Right renal pelvis (tissue), 4 donors: ENCODE measurements around the gene PTPN5. TPM values are rescaled to one million over a fixed set of nuclear protein-coding genes. Genes with fewer than 3 reads are reported as not detected.

Source experiments
- DNase-seq, 4 donors: peaks; one replicate each; pipeline ENCODE4 v3.0.0-alpha.2; 2013; ENCODE audit warnings: low read depth in 4 of 4, low spot score in 3 of 4, missing footprints in 1 of 4
- polyA plus RNA-seq, 4 donors: library from polyadenylated mRNA; unstranded; fragments of 120-200 nt; gene quantifications; one replicate each; pipeline ENCODE4 v1.2.1, GENCODE V29; 2013; ENCODE audit not compliant: insufficient read length in 4 of 4

The PTPN5 gene
- polyA plus RNA-seq, 4 donors = 0.47 to 0.79 (median 0.72) TPM

DNA sequence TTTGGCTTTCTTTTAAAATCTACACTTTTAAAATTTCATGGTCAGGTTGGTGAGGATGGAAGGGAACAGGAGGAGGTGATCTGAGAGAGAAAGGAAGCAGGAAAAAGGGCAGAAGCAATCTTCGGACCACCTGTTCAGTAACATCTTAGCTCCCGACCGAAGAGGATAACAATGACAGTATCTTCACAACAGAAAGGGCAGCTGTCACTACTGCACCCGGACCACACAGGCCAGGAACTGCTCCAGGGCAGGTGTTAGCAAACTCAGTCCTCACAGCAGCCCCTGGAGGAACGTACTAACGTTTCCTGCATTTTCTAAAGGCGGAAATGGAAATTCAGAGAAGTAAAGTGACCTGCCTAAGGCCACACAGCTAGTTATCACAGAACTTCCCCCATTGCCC is 16.8 kb downstream of the PTPN5 start:
- DNase-seq = no peak

DNA sequence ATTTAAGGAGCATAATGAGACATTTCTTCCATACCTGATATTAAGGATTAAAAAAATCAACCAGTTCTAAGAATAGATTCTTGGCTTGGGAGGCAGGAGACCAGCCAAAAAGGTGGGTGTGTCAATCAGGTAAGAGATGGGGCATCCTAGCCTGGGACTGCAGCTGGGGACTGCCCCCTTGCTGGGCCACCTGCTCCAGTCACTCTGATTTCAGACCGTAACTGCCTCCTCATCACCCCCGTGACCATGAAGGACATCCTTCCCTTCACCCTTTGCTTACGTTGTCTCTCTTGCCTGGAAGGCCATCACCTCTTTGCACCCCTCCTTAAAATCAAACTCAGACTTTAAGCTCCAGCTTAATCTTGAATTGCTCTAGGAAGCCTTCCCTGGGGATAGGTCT is 17.9 kb downstream of the PTPN5 start:
- no peak for DNase-seq

DNA sequence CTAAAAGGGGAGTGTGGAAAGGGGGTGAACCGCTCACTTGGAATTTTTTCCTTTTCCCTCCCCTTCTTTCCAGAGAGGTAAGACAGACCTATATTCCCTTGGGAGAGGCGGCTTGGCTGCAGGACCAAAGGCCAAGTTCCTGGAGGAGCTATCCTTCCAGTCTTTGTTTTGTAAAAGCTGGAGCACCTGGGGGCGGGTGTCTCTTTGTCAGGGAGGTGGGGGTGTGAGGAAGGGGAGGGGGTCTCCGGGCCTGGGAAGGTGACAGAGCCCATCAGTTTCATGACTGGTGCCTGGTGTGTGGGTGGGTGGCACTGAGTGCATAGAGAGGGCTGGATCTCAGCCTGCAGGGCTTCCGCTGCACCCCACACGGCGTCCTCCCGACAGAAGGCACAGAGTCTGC is 18.5 kb downstream of the PTPN5 start:
- DNase-seq = no peak

DNA sequence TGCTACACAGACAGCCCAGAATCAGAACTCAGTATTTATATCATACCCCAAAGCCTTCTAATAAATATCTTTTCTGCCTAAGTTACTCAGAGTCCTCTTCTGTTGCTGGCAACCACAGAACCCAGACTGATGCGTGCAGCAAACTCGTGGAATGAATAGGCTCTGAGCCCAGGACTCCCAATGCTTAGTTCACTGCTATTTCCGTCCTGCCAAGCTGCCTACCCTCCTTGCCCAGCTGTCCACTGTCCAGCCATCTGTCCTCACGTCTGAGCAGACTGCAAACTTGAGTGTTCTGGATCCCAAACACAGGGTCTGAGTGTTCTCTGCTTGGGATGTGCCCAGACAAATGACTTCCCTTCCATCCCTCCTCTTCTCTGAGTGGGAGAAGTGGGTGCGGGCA is 19.4 kb downstream of the PTPN5 start:
- no peak for DNase-seq

DNA sequence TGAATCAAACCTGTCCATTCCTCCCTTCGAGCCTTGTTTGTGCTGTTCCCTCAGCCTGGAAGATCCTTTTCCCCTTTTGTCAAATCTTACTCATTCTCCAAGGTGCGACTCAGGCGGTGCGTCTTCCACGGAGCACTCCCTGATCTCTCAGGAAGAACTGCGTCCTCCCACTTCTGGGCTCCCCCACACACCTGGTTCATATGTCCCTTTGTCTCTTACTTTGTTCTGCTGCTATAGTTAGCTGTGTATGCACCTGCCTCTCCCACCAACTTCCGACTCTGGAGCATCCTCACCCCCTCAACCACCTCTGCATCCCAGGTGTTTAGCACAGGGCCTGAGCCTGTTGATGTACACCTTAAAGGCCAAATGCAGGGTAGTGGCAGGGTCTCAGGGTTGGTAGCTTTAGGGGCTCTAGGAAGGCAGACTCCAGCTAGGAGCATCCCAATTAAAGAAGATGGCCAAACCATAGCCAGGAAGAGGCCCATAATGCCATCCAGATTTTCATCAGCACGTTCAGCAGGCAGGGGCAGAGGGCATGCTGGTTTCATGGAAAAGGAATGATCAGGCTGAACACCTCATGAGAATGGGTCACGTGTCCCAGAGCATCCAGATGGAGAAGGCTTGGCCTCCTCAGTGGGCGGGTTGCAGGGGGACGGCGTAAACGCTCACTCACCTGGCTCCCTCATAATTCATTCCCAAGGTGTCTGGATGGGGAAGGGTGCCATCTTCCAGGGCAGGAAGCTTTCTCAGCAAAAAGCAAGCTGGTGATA is 20.1 kb downstream of the PTPN5 start:
- no peak for DNase-seq

DNA sequence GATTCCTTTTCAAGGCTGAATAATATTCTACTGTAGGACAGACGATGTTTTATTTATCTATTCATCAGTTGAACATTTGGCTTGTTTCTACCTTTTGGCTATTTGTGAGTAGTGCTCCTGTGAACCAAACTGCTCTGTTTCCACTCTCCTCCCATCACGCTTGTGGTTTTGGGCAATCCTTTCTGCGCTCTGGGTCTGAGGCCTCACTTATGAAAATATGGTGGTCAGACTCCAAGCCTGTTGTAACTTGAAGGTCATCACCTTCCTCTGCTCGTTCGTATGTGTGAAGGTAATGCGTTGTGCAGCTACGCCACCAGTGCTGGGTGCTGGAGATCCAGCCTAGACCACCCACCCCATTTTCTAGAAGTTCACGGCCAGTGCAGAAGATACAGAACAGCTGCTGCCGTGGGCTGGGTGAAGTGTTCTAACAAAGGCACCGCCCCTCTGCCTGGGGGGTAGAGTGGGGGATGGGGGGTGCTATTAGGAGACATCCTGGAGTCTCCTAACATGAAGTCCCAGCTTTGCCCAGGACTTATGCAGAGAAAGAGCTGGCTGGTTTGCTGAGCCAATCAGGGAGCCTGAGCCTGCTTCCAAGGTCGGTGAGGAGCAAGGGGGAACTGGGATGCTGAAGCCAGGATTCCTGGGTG is 21.0 kb downstream of the PTPN5 start:
- no peak for DNase-seq

DNA sequence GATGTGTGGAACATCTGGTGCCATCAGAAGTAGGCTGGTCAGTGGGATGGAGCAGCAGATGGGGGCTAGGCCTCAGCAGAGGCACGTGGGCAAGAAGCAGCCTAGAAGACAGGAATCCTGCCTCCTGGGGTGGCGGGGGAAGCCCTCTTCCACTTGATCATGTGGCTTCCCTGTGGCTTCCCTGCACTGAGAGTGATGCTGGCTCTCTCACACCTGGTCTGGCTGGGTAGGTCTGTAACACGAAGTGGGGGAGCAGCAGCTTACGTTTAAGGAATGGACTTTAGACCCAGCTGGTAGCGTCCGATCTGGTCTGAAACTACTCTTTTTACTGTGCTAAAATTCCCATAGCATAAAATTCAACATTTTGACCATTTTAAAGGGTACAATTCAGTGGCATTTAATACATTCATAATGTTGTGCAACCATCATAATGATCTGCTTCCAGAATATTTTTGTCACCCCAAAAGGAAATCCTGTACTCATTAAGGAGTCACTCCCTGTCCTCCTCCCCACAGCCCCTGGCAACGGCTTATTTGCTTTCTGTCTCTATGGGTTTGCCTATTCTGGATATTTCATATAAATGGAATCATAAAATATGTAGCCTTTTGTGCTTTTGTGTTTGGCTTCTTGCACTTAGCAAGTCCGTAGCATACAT is 21.7 kb downstream of the PTPN5 start:
- no peak for DNase-seq

DNA sequence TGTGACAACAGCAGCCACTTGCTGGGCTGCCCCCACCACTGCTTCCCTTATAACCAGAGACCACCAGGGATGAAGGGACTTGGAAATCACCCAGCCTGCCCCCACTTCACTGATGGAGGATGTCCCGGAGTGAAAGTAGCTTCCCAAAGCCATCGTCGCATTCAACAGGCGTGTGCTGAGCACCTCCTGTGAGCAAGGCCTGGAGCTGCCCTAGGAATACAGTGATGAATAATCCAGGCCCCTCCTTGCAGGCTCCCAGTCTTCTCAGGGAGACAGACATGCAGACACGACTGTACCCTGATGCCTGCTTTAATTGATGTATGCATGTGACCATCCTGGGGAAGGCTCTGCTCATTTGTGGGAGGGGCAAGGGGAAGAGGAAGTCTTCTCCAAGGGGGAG is 22.6 kb downstream of the PTPN5 start:
- no peak for DNase-seq

DNA sequence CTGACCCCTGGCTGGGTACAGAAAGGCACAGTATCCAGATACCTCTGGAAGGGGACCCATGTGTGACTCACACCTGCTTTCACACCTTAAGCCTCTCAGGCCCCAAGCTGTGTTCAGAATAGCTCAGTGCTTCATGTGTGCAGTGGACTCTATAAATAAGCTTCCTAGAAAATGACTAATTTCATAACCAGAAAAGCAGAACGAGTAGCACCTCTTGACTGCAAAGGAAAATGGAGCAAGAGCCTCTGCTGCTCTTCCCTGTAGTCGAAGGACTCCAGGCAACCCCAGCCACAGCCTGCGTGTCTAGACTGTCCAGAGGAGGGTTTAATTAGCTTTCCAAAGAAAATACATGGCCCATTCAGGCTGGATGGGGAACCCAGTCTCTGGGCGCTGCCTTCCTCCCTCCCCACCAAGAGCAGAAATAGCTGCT is 23.1 kb downstream of the PTPN5 start:
- no peak for DNase-seq

DNA sequence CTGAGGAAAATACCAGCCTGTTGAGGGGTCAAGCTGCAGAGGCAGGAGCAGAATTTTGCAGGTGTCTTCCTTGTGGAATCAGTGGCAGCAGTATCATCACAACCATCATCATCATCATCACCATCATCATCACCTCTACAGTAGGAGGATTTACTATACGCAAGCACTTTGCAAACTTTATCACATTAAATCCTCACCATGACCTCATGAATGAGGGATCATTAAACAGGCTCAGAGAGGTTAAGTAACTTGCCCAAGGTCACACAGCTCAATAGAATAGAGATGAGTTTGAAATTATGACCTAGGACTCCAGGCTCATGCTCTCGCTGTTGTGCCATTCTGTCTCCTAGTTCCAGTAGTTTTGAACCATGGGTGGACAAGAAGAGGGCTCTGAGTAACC is 25.6 kb downstream of the PTPN5 start:
- no peak for DNase-seq

DNA sequence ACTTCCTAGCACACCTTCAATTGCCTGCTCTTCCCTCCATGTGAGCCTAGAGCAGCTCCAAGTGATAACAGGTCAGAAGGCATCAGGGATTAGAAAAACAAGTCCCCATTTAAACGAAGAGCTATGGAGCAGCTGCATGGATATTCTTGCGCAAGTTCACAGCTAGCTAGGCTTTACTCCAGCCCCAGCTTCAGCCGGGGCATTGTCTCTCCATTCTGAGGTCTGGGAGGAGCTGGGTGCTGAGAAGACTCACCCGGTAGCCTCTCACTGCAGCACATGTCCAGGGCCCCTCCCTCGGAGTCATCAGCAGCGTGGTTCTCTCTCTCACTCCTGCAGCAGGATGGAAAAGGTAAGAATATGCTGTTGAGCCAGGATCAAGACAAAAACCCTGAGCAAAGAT is 26.0 kb downstream of the PTPN5 start:
- DNase-seq = no peak

DNA sequence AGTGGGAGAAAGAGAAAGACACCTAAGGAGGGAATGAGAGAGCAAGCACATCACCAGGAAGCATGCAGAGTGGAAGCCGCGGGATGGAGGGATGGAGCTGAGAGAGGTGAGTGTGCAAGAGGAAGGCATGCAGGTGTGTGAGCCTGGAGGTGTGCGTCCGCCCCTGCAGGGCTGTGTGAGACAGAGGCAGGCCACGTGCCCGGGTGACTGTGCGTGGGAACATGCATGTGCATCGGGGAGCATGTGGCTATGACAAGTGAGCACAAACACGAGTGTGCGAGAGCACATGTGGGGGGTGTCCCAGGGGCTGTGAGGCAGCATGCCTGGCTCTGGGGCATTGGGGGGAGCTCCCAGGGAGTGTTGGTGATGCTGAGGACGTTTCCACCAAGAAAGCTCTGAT is 29.9 kb downstream of the PTPN5 start:
- no peak for DNase-seq

DNA sequence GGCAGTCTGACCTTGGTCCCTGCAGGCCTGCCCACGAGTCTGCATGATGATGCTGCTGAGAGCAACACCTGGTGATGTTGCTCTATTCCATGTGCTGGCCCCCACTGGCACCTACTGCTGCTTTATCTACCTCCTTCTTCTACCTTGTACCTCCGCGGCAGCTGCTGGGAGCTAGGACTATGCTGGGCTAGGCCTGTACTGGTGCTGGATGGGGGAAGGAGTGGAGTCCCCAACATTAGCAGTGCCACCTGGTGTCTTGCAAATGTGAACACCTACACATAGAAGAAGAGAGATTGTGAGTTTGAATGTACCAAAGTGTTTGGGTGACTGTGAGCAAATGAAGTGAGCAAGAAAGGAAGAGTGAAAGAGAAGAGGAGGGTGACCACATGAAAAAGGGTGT is 30.5 kb downstream of the PTPN5 start:
- no peak for DNase-seq

DNA sequence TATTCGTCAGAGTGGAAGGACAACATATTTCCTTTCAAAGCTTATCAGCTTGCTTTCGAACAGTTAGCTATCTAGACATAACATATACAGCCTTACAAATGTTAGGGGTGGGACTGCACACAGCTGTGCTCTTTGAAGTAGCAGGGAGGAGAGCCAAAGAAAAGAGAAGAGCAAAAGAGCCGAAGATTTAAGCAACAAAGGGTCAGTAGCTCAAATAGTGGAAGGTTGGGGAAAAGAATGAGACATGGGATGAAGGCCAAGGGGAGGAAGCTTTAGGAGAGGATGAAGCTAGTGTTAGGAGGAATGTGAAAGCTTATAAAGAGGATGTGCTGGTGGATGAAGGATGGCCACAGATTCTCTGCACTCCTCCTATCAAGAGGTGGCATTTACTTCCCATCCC is 33.8 kb downstream of the PTPN5 start:
- peak in 1 of 4 donors; percentile 7 for DNase-seq

DNA sequence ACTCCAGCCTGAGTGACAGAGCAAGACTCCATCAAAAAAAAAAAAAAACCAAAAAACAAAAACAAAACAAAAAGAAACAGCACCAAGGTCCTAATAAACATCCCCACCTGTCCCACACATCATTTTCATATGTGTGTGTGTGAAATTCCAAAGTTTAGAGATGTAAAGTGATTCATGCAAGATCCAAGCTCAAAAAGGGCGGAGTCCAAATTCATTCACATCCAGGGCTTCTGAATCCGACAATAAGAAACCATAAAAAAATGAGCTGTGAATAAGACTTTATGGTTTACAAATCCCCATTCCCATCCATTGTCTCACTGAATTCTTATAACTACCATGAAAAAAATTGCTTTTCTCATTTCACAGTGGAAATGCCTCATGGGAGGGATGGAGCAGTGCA is 34.7 kb downstream of the PTPN5 start:
- no peak for DNase-seq

DNA sequence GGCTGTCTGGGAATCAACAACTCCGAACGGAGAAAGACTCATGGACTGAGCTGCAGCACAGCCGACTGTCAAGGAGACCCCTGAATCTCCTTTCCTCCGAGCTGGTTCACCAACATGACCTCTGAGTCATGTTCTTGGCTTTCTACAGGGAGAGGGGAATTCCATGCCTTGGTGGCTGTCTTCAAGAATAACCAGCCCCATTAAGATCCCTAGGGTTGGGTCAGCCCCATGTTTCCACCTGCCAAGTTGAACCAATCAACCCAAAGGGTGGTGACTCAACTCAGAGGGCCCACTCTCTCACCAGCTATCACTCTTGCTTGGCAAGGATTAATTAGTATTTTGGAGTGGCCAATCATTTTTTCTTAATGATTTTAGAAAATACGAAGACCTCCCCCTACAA is 37.3 kb downstream of the PTPN5 start:
- DNase-seq = no peak

DNA sequence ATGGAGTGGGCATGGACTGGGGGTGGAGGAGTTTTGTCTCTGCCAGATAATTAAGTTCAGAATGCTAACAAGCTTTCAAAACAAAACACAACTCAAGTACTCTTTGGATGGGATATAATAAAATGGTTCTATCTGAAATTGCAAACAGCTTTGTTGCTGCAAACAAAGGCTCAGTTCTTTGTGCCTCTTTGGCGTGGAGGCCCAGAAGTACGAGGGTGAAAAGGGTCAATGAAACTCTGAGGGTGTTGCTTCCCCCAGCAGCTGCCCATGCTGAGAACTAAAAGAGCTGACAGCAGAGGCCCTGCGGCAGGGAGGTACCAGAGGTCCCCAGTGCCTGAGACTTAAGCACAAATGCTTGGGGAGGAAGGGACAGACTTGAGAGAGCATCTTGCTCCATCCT is 39.1 kb downstream of the PTPN5 start:
- DNase-seq = no peak

DNA sequence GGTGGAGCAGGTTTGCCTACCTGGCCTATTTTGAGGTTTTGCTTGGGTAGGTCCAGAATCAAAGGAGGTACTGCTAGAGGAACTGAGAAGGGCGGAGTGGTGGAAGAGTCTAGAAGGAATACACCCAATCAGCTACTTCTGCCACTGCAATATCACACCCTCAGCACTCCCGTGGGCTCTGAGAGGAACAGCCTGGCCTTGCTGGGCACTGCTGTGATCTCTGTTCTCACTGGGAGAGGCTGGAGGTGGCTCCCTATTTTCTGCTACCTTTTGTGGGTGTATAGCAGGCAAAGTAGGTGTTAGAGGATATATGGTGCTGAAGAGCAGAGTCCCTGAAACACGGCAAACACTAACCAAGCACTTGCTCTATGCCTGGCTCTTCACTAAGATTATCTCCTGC is 40.7 kb downstream of the PTPN5 start:
- no peak for DNase-seq

DNA sequence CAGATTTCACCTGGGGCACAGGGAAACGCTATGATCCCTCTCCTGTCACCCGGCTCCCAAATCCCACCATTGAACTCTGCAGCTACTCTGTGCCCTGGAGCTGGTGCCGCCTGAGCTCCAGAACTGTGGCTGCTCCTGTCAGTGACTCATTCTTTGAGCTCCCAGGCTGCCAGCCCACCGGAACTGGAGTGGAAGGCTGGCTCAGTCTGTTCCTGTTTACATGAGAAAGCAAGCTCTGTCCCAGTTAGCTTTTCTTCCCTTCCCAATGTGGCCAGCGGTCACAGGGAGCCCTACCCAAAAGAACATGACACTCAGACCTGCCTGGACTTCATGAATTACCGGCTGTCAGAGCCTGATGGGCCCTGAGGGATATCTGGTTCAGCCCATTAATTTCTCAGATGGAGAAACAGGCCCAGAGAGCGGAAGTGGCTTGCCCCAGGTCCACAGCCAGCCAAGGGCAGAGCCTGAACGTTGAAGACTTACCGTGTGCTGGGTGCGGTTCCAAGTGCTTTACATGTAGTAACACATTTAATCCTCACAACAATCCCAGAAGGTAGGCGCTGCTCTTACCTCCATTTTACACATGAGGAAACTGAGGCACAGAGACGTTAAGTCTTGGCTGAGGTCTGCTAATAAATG is 41.8 kb downstream of the PTPN5 start:
- DNase-seq = no peak

DNA sequence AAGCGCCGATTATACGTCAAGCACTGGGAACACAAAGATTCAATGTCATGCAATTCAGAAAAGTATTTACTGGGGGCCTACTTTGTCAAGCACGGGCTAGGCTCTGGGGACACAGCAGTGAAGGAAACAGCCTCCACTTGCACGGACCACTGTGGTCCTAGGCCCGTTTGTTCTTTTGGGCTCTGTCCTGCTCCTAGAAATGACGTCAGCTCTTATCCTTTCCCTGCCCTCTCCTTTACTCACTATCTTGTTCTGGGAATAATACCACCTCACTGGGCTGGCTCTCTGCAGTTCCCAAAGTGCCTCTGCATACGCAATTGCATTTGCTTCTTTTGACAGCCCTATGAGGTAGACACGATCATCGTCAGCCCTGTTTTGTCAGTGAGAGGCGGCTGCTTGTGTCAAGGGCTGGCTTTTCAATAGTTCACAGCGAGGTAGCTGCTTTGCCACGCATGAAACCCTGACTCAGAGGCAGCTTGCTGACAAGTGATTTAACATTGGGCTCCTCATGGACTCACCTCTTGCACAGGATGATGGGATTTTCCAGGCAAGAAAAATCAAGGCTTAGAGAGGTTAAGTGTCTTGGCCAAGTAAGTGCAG is 42.7 kb downstream of the PTPN5 start:
- no peak for DNase-seq

DNA sequence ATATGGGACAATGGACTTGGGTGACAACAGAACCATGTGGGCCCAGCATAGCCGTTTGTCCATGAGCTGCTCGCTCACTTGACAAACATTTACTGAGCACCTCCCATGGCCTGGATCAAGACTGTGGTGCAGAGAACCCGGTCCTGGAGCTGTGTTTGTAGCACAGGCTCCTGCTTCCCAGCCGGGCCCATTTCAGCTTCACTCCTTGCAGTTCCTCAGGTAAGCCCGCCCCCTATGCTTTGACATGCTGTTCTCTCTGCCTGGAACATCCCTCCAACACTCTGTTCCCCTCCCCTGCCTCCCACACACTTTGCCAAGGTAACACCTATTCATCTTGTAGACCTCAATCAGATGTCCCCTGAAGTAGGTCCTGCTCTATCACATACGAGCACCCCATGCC is 46.3 kb downstream of the PTPN5 start:
- DNase-seq = no peak
